OCI-LY1 (cell line): ENCODE data around the gene VCAM1.

Source experiments
- H2AFZ ChIP-seq: fragments of 200-600 bp; sonication (generic), shearing (Covaris generic); 2 replicates; pipeline ENCODE4 v1.6.0; 2014; ENCODE audit warnings: antibody characterized with exemption, mild to moderate bottlenecking, low read length
- H3F3A ChIP-seq: fragments of 200-600 bp; sonication (generic), shearing (Covaris generic); 2 replicates; pipeline ENCODE4 v1.6.0; 2014; ENCODE audit warnings: mild to moderate bottlenecking, antibody characterized with exemption, low read length, moderate library complexity; ENCODE audit not compliant: insufficient read depth
- H3K27ac ChIP-seq: fragments of 200-600 bp; sonication (generic); 2 replicates; pipeline ENCODE4 v1.5.1; 2014; ENCODE audit warnings: low read length, mixed run types, mild to moderate bottlenecking, low read depth; ENCODE audit not compliant: poor library complexity, severe bottlenecking
- H3K27me3 ChIP-seq: fragments of 200-600 bp; sonication (generic); 2 replicates; pipeline ENCODE4 v1.6.0; 2014; ENCODE audit warnings: antibody characterized with exemption, mild to moderate bottlenecking, low read length, moderate library complexity; ENCODE audit not compliant: insufficient read depth
- H3K36me3 ChIP-seq: fragments of 200-600 bp; sonication (generic); 2 replicates; pipeline ENCODE4 v1.6.1; 2014; ENCODE audit warnings: mild to moderate bottlenecking, antibody characterized with exemption, low read length, moderate library complexity, mixed read lengths; ENCODE audit not compliant: insufficient read depth
- H3K4me1 ChIP-seq: fragments of 200-600 bp; sonication (generic); 2 replicates; pipeline ENCODE4 v1.5.1; 2014; ENCODE audit warnings: mild to moderate bottlenecking, low read length, moderate library complexity; ENCODE audit not compliant: insufficient read depth, severe bottlenecking
- H3K4me2 ChIP-seq: fragments of 200-600 bp; sonication (generic), shearing (Covaris generic); 2 replicates; pipeline ENCODE4 v1.6.1; 2014; ENCODE audit warnings: low read length
- H3K4me3 ChIP-seq: fragments of 200-600 bp; sonication (generic); 2 replicates; pipeline ENCODE4 v1.5.1; 2014; ENCODE audit warnings: low read length, low read depth, mild to moderate bottlenecking, mixed read lengths; ENCODE audit not compliant: poor library complexity, severe bottlenecking
- H3K79me2 ChIP-seq: fragments of 200-600 bp; shearing (Covaris generic); 2 replicates; pipeline ENCODE4 v1.6.1; 2016; ENCODE audit warnings: mixed run types, low read length, mixed read lengths; ENCODE audit not compliant: insufficient read depth
- H3K9ac ChIP-seq: fragments of 200-600 bp; sonication (generic), shearing (Covaris generic); 2 replicates; pipeline ENCODE4 v1.6.1; 2014; ENCODE audit warnings: mild to moderate bottlenecking, low read length, mixed read lengths
- H3K9me2 ChIP-seq: fragments of 200-600 bp; sonication (generic), shearing (Covaris generic); 2 replicates; pipeline ENCODE4 v1.6.1; 2014; ENCODE audit warnings: low read depth, mild to moderate bottlenecking, low read length, mixed read lengths
- H3K9me3 ChIP-seq: fragments of 200-600 bp; shearing (Covaris generic); 2 replicates; pipeline ENCODE4 v1.6.1; 2014; ENCODE audit warnings: low read length, mixed read lengths
- H4K20me1 ChIP-seq: fragments of 200-600 bp; sonication (generic), shearing (Covaris generic); 2 replicates; pipeline ENCODE4 v1.6.0; 2016; ENCODE audit warnings: mild to moderate bottlenecking, low read length; ENCODE audit not compliant: insufficient read depth
- EZH2 ChIP-seq: fragments of 200-600 bp; sonication (generic), shearing (Covaris generic); IDR thresholded peaks from 2 replicates; pipeline ENCODE4 v1.8.0; 2017; ENCODE audit warnings: borderline replicate concordance, mixed run types, mild to moderate bottlenecking, antibody characterized with exemption, low read length, moderate library complexity, mixed read lengths
- TF ChIP-seq, protein P1 (sequence below): fragments of 200-600 bp; sonication (generic), shearing (Covaris generic); IDR thresholded peaks from 2 replicates; pipeline ENCODE4 v1.5.1; 2017; ENCODE audit warnings: mild to moderate bottlenecking, antibody characterized with exemption, low read length, moderate library complexity, mixed read lengths

VCAM1 gene

DNA sequence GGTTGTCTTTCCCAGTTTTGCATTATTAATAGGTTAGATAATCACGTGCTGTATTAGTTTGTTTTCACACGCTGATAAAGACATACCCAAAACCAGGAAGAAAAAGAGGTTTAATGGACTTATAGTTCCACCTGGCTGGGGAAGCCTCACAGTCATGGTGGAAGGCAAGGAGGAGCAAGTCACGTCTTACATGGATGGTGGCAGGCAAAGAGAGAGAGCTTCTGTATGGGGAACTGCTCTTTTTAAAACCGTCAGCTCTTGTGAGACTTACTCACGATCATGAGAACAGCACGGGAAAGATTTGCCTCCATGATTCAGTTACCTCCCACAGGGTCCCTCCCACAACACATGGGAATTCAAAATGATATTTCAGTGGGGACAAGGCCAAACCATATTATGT lies 2.3 kb upstream of the VCAM1 start:
- no peaks in the 10 kb centered on the region for H4K20me1 ChIP-seq

DNA sequence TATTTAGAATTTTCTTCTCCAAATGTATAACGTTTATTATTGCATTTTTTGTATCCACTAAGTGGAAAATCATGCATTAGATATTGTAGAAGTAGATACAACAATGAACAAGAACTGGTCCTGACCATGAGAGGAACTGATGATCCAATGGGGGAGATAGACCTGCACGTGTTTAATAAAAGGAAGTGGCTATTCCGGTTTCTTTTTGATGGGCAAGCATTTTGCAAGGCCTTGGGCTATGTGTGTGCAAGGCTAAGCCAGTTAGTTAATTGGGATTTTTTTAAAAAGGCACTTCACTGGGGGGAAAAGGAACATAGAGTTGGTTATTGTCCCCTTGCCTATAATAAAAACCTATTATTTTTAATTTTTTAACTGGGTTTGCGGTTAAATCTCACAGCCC lies 961 bp upstream of the VCAM1 start:
- Histone ChIP-seq H3K27ac (no peak overlapping the region), H3K79me2 (no peaks in the 10 kb centered on the region), H3K9ac (no peak overlapping the region), H3F3A (no peaks in the 10 kb centered on the region), H2AFZ (no peak overlapping the region), H3K36me3 (no peaks in the 10 kb centered on the region), H4K20me1 (no peaks in the 10 kb centered on the region), H3K4me2 (no peak overlapping the region), H3K9me2 (no peaks in the 10 kb centered on the region), H3K27me3 (no peaks in the 10 kb centered on the region), H3K4me1 (no peaks in the 10 kb centered on the region), H3K9me3 (no peaks in the 10 kb centered on the region), H3K4me3 (no peak overlapping the region)
- TF ChIP-seq EZH2 = no peak
- TF ChIP-seq, protein P1, sequence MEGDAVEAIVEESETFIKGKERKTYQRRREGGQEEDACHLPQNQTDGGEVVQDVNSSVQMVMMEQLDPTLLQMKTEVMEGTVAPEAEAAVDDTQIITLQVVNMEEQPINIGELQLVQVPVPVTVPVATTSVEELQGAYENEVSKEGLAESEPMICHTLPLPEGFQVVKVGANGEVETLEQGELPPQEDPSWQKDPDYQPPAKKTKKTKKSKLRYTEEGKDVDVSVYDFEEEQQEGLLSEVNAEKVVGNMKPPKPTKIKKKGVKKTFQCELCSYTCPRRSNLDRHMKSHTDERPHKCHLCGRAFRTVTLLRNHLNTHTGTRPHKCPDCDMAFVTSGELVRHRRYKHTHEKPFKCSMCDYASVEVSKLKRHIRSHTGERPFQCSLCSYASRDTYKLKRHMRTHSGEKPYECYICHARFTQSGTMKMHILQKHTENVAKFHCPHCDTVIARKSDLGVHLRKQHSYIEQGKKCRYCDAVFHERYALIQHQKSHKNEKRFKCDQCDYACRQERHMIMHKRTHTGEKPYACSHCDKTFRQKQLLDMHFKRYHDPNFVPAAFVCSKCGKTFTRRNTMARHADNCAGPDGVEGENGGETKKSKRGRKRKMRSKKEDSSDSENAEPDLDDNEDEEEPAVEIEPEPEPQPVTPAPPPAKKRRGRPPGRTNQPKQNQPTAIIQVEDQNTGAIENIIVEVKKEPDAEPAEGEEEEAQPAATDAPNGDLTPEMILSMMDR = no peak

More for the DNA sequence above, 2.3 kb upstream of the VCAM1 start:
- Histone ChIP-seq H3K9me2 (no peaks in the 10 kb centered on the region), H3K36me3 (no peaks in the 10 kb centered on the region), H3K9me3 (no peaks in the 10 kb centered on the region), H3K27ac (no peak overlapping the region), H3K79me2 (no peaks in the 10 kb centered on the region), H3F3A (no peaks in the 10 kb centered on the region), H3K27me3 (no peaks in the 10 kb centered on the region), H2AFZ (no peak overlapping the region), H3K4me3 (no peak overlapping the region), H3K9ac (no peak overlapping the region), H3K4me1 (no peaks in the 10 kb centered on the region), H3K4me2 (no peak overlapping the region)
- TF ChIP-seq EZH2 = no peak
- TF ChIP-seq, protein P1 = no peak

DNA sequence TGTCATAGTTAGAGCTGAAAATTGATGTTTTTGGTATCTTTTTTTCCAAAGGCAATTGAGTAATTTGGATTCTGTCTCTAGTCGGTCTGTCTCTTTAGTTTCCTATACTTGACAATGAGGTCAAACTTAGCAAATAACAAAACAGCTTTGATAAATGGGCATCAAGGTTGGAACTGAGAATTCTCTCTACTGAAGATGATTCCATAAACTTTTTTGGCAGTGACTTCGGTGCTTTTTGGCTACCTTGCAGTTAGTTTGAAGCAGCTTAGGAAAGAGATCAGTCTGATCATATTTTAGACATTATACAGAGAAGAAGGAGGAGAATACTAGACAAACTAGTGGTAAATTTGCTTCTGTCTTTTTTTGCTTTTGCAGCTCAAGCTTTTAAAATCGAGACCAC lies 559 bp downstream of the VCAM1 start:
- TF ChIP-seq, protein P1 = no peak
- TF ChIP-seq EZH2 = no peak
- Histone ChIP-seq H3K4me2 (no peak overlapping the region), H3K4me3 (no peak overlapping the region)

More for the DNA sequence above, 559 bp downstream of the VCAM1 start:
- H3K9ac ChIP-seq = no peak overlapping the region
- no peaks in the 10 kb centered on the region for H3K36me3 ChIP-seq
- H3K27ac ChIP-seq = no peak overlapping the region
- no peaks in the 10 kb centered on the region for H3K9me3 ChIP-seq
- H2AFZ ChIP-seq = no peak overlapping the region
- H4K20me1 ChIP-seq = no peaks in the 10 kb centered on the region
- no peaks in the 10 kb centered on the region for H3K27me3 ChIP-seq
- H3K4me1 ChIP-seq = no peaks in the 10 kb centered on the region
- H3K9me2 ChIP-seq = no peaks in the 10 kb centered on the region
- no peaks in the 10 kb centered on the region for H3K79me2 ChIP-seq
- H3F3A ChIP-seq = no peaks in the 10 kb centered on the region
